Measurements from ENCODE around the gene COL4A5. TPM values are rescaled to one million over a fixed set of nuclear protein-coding genes. Genes with fewer than 3 reads are reported as not detected.

Gene COL4A5
- total RNA-seq, 1 donor from 2014 or later, result 413 TPM

DNA sequence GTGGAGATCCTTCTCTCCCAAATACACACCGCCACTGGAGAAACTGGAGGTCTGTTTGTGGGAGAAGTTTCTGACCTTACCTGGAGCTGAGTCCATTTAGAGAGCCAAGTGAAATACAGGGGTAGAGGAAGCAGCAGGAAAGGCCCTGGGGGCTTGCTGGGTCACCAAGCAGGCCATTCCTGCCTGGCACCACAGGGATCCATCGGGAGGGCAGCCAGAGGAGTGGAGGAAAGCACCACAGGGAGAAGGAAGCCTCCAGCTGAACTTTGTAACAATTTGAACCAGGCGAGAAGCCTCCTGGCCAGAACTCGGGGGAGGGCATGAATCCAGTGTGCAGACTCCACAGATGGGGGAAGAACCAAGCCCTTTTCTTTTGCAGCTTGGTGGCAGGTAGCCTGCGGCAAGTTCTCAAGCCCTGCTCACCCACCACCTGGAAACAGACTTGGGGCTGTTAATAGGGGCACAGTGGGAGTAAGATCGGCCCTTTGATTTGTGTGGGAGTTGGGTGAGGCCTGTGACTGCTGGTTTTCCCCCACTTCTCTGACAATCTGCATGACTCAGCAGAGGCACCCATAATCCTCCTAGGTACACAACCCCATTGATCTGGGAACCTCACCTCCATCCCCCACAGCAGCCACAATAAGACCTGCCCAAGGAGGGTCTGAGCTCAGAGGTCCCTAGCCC is 202.1 kb downstream of the COL4A5 start:
- TF ChIP-seq, protein P1, sequence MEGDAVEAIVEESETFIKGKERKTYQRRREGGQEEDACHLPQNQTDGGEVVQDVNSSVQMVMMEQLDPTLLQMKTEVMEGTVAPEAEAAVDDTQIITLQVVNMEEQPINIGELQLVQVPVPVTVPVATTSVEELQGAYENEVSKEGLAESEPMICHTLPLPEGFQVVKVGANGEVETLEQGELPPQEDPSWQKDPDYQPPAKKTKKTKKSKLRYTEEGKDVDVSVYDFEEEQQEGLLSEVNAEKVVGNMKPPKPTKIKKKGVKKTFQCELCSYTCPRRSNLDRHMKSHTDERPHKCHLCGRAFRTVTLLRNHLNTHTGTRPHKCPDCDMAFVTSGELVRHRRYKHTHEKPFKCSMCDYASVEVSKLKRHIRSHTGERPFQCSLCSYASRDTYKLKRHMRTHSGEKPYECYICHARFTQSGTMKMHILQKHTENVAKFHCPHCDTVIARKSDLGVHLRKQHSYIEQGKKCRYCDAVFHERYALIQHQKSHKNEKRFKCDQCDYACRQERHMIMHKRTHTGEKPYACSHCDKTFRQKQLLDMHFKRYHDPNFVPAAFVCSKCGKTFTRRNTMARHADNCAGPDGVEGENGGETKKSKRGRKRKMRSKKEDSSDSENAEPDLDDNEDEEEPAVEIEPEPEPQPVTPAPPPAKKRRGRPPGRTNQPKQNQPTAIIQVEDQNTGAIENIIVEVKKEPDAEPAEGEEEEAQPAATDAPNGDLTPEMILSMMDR (IDR thresholded peaks at IDR 0.05; ENCODE audit: unreplicated experiment), result no peak
- Mint-ChIP-seq H3K4me1 (no peaks in the 10 kb centered on the region), H3K27me3 (ENCODE audit: low read depth) (no peaks in the 10 kb centered on the region), H3K4me3 (no peak overlapping the region), H3K9me3 (peaks cover 76% of the 10 kb centered on the region), H3K36me3 (peaks cover 78% of the 10 kb centered on the region), H3K27ac (no peak overlapping the region)
- no peak for DNase-seq (ENCODE audit: low spot score in 2 of 2, unreplicated experiment in 2 of 2)

DNA sequence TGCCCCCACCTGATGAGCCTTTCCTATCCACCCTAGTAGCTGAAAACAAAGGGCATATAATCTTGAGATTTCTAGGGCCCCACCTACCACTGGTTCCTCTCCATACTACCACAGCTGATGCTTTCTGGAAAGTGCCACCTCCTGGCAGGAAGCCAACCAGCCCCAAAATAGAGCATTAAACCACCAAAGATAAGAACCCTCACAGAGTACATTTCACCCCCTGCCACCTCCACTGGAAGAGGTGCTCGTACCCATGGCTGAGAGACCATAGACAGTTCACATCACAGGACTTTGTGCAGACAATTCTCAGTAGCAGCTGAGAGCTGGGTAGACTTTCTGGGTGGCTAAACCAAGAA is 202.6 kb downstream of the COL4A5 start:
- no peak for DNase-seq (ENCODE audit: low spot score in 2 of 2, unreplicated experiment in 2 of 2)
- Mint-ChIP-seq H3K27ac (no peak overlapping the region), H3K36me3 (peaks cover 75% of the 10 kb centered on the region), H3K27me3 (ENCODE audit: low read depth) (no peaks in the 10 kb centered on the region), H3K4me3 (no peak overlapping the region), H3K4me1 (no peaks in the 10 kb centered on the region), H3K9me3 (peaks cover 72% of the 10 kb centered on the region)
- TF ChIP-seq, protein P1 (IDR thresholded peaks at IDR 0.05; ENCODE audit: unreplicated experiment), result no peak

DNA sequence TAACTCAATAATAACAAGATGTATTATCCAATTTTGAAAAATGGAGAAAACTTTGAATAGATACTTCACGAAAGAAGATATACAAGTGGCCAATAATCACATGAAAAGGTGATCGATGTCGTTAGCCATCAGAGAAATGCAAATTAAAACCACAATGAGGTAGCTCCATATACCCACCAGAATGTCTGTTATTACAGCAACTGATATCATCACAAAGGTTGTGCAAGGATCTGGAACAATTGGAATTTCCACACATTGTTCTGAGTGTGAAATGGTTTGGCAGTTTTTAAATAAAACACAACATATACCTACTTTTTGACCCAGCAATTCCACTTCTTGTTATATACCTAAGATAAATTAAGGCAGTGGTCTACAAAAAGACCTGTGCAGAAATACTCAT is 225.1 kb downstream of the COL4A5 start:
- Mint-ChIP-seq H3K27ac (no peak overlapping the region), H3K4me1 (no peaks in the 10 kb centered on the region), H3K36me3 (peaks cover 39% of the 10 kb centered on the region), H3K4me3 (no peak overlapping the region), H3K9me3 (peaks cover 6% of the 10 kb centered on the region), H3K27me3 (ENCODE audit: low read depth) (no peaks in the 10 kb centered on the region)
- TF ChIP-seq, protein P1 (IDR thresholded peaks at IDR 0.05; ENCODE audit: unreplicated experiment), result no peak
- DNase-seq (ENCODE audit: low spot score in 2 of 2, unreplicated experiment in 2 of 2), result no peak

- Mint-ChIP-seq H3K4me1 (no peaks in the 10 kb centered on the region), H3K36me3 (peaks cover 41% of the 10 kb centered on the region), H3K4me3 (no peak overlapping the region), H3K9me3 (peaks cover 6% of the 10 kb centered on the region), H3K27me3 (ENCODE audit: low read depth) (no peaks in the 10 kb centered on the region), H3K27ac (no peak overlapping the region)
- TF ChIP-seq, protein P1 (IDR thresholded peaks at IDR 0.05; ENCODE audit: unreplicated experiment), result no peak
- no peak for DNase-seq (ENCODE audit: low spot score in 2 of 2, unreplicated experiment in 2 of 2)
Observed at GRCh38 chrX:108666101-108666500, 226.5 kb downstream of the COL4A5 start.

DNA sequence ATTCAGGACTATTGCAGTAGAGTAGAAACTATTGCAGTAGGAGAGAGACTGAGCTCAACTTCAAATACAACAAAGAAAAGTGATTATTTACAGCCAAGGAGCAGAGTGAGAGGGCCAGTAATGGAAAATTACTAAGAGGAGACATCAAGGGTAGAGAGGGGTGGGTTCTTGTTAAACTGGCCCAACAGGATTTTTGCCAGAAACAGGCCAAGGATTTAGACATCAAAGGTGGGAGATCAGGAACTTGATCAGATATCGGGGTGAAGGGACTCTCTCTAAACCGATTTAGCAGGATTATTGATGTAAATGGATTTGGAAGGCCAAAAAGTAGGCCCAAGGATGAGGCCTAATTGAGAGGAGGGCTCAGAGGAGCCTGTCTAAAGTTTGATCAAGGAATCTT is 231.9 kb downstream of the COL4A5 start:
- TF ChIP-seq, protein P1 (IDR thresholded peaks at IDR 0.05; ENCODE audit: unreplicated experiment), result no peak
- Mint-ChIP-seq H3K27me3 (ENCODE audit: low read depth) (no peaks in the 10 kb centered on the region), H3K27ac (peak overlapping the region; percentile 66), H3K4me1 (peaks cover 8% of the 10 kb centered on the region), H3K36me3 (peaks cover 28% of the 10 kb centered on the region), H3K9me3 (no peaks in the 10 kb centered on the region), H3K4me3 (no peak overlapping the region)
- no peak for DNase-seq (ENCODE audit: low spot score in 2 of 2, unreplicated experiment in 2 of 2)

GRCh38 chrX:108696690-108697089 is 257.1 kb downstream of the COL4A5 start:
- Mint-ChIP-seq H3K27ac (no peak overlapping the region), H3K36me3 (peaks cover 17% of the 10 kb centered on the region), H3K27me3 (ENCODE audit: low read depth) (no peaks in the 10 kb centered on the region), H3K4me3 (no peak overlapping the region), H3K4me1 (no peaks in the 10 kb centered on the region), H3K9me3 (no peaks in the 10 kb centered on the region)
- TF ChIP-seq, protein P1 (IDR thresholded peaks at IDR 0.05; ENCODE audit: unreplicated experiment), result no peak
- DNase-seq (ENCODE audit: low spot score in 2 of 2, unreplicated experiment in 2 of 2), result no peak

All from mesothelial cell of epicardium (in vitro differentiated cells).